ENCODE measurements around the gene TACR1.

TACR1 gene

DNA sequence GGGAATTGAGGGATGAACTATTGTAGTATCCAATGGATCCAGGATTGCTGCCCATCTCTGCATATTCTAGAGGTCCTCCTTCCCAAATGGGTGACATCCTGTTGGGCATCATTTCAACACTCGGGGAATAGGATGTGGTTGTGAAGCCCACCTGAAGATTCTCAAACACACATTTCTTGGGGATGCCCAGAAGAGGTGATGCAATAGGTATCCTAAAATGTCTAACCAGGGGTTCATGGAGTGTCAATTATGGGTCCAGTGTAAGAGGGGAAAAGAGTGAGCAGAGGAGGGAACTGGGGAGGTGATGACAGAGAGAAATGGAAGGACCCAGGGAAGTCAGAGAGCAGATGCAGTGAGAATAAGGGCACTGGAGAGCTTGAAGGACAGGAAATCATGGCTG is 188.7 kb downstream of the TACR1 start:
- no peak for DNase-seq

DNA sequence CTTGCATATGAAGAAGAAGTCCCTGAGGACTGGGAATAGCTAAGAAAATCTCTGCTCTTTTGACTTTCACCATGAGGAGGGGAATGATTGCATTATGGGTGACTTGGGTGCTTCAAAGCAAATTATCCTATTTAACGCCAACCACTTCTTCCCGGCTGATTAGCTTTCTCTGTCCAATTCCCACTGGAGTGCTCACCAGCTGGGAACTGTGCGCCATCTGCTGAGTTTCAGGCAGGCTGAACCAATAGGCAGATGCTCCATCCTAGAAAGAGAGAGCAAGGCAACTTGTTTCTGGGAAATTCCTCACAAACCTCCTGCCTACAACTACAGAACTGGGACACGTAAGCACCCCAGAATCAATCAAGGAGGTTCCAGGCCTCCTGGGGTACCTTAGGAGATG is 191.5 kb downstream of the TACR1 start:
- no peak for DNase-seq

DNA sequence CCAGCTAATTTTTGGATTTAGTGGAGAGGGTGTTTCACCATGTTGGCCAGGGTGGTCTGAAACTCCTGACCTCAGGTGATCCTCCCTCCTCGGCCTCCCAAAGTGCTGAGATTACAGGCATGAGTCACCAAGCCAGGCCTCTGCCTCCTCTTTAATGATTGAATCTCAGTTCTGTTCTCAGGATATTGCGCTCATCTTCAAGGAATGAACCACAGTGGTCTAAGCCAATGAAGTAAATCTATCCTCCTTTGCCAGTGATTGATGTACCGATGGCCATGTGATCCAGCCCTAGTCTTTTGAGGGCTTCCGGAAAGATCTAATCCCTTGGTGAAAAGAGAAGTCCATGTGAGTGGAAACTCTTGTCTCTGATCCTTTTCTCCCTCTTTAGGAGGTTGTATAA is 192.3 kb downstream of the TACR1 start:
- DNase-seq: no peak

DNA sequence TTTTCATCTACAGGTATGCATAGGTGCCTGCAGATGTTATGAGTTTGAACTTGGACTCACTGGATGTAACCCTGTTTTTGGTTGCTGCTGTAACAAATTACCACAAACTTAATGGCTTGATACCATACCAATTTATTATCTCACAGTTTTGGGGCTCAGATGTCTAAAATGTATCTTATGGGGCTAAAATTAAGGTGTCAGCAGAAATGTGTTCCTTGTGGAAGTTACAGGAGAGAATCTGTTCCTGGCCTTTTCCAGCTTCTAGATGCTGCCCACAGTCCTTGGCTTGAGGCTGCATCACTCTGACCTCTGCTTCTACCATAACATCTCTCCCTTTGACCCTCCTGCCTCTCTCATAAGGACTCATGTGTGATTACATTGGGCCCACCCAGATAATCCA is 193.3 kb downstream of the TACR1 start:
- no peak for DNase-seq

DNA sequence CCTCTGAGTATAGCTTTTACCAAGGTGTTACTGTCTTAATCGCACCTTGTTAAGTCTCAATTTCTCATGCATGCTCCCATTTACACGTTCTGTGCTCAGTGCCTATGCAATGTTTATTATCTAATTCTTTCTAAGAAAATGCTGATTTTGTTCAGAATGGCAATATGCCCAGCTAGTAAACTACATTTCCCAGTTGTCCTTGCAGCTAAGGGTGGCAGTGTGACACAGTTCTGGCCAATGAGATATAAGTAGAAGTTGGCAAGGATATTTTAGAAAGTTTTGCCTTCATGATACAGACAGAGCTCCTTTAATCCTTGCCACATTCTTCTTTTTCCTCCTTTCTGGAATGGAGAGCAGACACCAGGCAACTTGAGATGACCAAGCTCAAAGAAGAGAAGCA is 195.5 kb downstream of the TACR1 start:
- DNase-seq: no peak

DNA sequence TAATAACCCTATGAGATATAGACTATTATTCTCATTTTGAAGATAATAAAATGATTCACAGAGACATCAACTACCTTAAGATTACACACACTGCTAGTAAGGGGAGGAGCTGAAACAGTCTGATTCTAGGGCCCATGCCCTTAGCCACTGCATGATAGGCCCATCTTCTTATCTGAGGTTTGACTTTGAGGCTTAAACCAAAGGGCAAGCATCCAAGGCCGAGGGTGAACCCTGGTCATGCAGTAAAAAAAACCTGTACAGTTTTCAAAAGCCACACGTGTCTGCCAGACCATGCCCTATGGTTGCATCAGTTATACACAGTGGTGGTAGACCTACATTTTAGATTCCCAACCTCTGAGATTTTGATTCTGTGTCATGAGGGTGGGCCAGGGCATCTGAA is 196.0 kb downstream of the TACR1 start:
- no peak for DNase-seq

DNA sequence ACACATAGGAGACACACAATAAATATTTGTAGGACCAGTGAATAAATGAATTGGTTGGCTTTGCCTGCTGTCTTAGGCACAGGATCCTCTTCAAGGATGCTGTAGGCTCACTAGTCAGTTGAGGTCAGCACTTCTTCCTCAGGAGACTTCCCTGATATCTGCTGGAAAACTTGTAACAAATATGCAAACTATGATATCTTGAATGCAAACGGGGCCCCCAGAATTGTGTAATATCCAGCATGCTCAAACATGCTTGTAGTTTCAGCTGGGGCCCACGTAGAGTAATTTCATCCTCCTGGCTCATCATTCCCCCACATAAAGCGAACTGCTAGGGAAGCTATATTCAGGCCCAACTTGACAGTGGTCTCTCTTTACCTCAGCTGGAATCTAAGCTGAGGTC is 197.3 kb downstream of the TACR1 start:
- DNase-seq: no peak

DNA sequence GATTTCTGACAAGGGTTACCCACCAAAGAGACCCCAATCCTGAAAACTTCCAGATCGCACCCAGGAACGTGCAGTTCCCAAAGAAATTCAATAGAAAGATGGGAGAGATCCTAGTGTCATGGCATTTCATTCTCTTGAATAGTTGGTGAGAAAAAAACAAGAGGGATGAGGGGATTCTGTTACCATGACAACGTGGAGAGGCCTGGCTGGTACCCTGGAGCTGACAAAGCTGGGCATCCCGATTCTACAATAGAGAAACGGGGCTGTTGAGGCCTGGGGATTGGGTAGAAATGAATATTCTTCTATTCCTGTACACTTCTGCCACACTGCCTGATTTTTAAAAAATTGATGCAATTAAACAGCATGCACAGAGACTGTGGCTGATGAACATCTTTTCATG is 199.9 kb downstream of the TACR1 start:
- DNase-seq: no peak
